HepG2 (cell line): Measurements from ENCODE around the gene SLAMF6. TPM values are rescaled to one million over a fixed set of nuclear protein-coding genes. Genes with fewer than 3 reads are reported as not detected.

Source experiments
- DPF2 ChIP-seq: sonication (generic); formaldehyde crosslinking; IDR thresholded peaks from 2 replicates; pipeline ENCODE4 v1.4.0; 2020; ENCODE audit warnings: mild to moderate bottlenecking, low read depth, missing genetic modification reagents, borderline replicate concordance
- FOXK2 ChIP-seq: fragments of 450-650 bp; IDR thresholded peaks from 2 replicates; pipeline ENCODE4 v1.6.1; 2016
- FOXP4 ChIP-seq: sonication (generic); formaldehyde crosslinking; IDR thresholded peaks from 2 replicates; pipeline ENCODE4 v1.4.0; 2020; ENCODE audit warnings: missing genetic modification reagents
- PBX2 ChIP-seq: IDR thresholded peaks from 2 replicates; pipeline ENCODE4 v1.6.1; 2016; ENCODE audit warnings: control low read depth
- SRSF9 ChIP-seq: fragments of 200-400 bp; formaldehyde crosslinking; IDR thresholded peaks from 2 replicates; pipeline ENCODE4 v1.6.1; 2018; ENCODE audit warnings: borderline replicate concordance, mild to moderate bottlenecking, low read depth, low read length; ENCODE audit not compliant: insufficient read depth, poor library complexity, severe bottlenecking
- YY1 ChIP-seq: IDR thresholded peaks from 2 replicates; pipeline ENCODE4 v1.6.1; 2011; ENCODE audit warnings: low read length, low read depth, moderate library complexity, mild to moderate bottlenecking; ENCODE audit not compliant: insufficient read depth, insufficient replicate concordance
- ZBTB25 ChIP-seq: IDR thresholded peaks from 2 replicates; pipeline ENCODE4 v1.6.1; 2018; ENCODE audit warnings: missing genetic modification reagents
- ZNF12 ChIP-seq: sonication (generic); formaldehyde crosslinking; IDR thresholded peaks from 2 replicates; pipeline ENCODE4 v1.5.0; 2020; ENCODE audit warnings: missing genetic modification reagents
- ZNF24 ChIP-seq: fragments of 450-650 bp; IDR thresholded peaks from 2 replicates; pipeline ENCODE4 v1.6.1; 2017; ENCODE audit warnings: antibody characterized with exemption, mild to moderate bottlenecking
- ZNF407 ChIP-seq: sonication (generic); formaldehyde crosslinking; IDR thresholded peaks from one replicate; pipeline ENCODE4 v1.5.1; 2020; ENCODE audit warnings: mild to moderate bottlenecking, missing genetic modification reagents; ENCODE audit errors: not compliant biosample characterization
- ZNF503 ChIP-seq: sonication (generic); formaldehyde crosslinking; IDR thresholded peaks from 2 replicates; pipeline ENCODE4 v1.4.0; 2020; ENCODE audit warnings: missing genetic modification reagents
- ZNF576 ChIP-seq: sonication (generic); formaldehyde crosslinking; IDR thresholded peaks from 2 replicates; pipeline ENCODE4 v1.4.0; 2020; ENCODE audit warnings: mild to moderate bottlenecking, missing genetic modification reagents
- ZNF839 ChIP-seq: sonication (generic); formaldehyde crosslinking; IDR thresholded peaks from 2 replicates; pipeline ENCODE4 v1.4.0; 2020; ENCODE audit warnings: missing genetic modification reagents, mild to moderate bottlenecking, borderline replicate concordance
- polyA plus RNA-seq, 8 experiments: library from polyadenylated mRNA; depleted of rRNA in 3 of 8; stranded (reverse) in 7 of 8; unstranded in 1 of 8; fragments of >200 nt; fragmentation: Illumina TruSeq in 4 of 8; extraction: Trizol in 4 of 8; gene quantifications; 2 replicates each; pipeline versions ENCODE4 v1.2.1 to v1.2.3, GENCODE V29; 2011 to 2016; ENCODE audit warnings: low read depth in 4 of 8, missing spikeins in 1 of 8, mixed read lengths in 1 of 8; ENCODE audit not compliant: insufficient read depth in 1 of 8
- total RNA-seq, 5 experiments: library from RNA; depleted of rRNA; stranded (reverse); fragments of >200 nt; fragmentation: Illumina TruSeq; extraction: Trizol; gene quantifications; 2 replicates each; pipeline ENCODE4 v1.2.3, GENCODE V29; 2016; ENCODE audit warnings: low read depth in 1 of 5

SLAMF6 gene
- total and polyA plus RNA-seq, 2 of the 13 experiments (the other 11 are each of a cell fraction or from before 2014, with no cell fraction given), result not detected

GRCh38 chr1:160538985-160539651, 16.1 kb upstream of the SLAMF6 start (continued):
- TF ChIP-seq ZBTB25 (CRISPR knock-in tag) (no peak), ZNF839 (CRISPR knock-in tag) (no peak), FOXP4 (0 out of 2 replicates have a peak, but pooled peaks have one; percentile 18), ZNF407 (CRISPR knock-in tag) (no peak), DPF2 (CRISPR knock-in tag) (0 out of 2 replicates have a peak, but pooled peaks have one; percentile 10), SRSF9 (no peak), PBX2 (CRISPR knock-in tag) (no peak), YY1 (no peak), ZNF503 (CRISPR knock-in tag) (no peak), ZNF24 (no peak), ZNF12 (no peak), ZNF576 (CRISPR knock-in tag) (no peak), FOXK2 (no peak)
